HL-60 (cell line): ENCODE results near the gene ADCY5.

Source experiments
- DNase-seq, 2 experiments: peaks; one replicate each; pipeline ENCODE4 v3.0.0-alpha.2; 2010 to 2020; ENCODE audit warnings: low read depth in 1 of 2, low spot score in 1 of 2
- H3K27ac ChIP-seq: fragments of 250-450 bp; sonication (Bioruptor Pico); replicated peaks from 2 replicates; pipeline ENCODE4 v1.5.1; 2020; ENCODE audit warnings: mild to moderate bottlenecking, moderate library complexity
- H3K27me3 ChIP-seq: fragments of 250-450 bp; sonication (Bioruptor Pico); 2 replicates; pipeline ENCODE4 v1.5.1; 2021; ENCODE audit warnings: mild to moderate bottlenecking, moderate library complexity; ENCODE audit not compliant: insufficient read depth, poor library complexity, severe bottlenecking
- H3K4me3 ChIP-seq: replicated peaks from 2 replicates; pipeline ENCODE4 v1.5.1; 2011; ENCODE audit warnings: mild to moderate bottlenecking, control low read depth, low read length; ENCODE audit not compliant: insufficient read depth
- GABPA ChIP-seq: IDR thresholded peaks from 2 replicates; pipeline ENCODE4 v1.6.1; 2012; ENCODE audit warnings: low read depth
- POLR2AphosphoS5 ChIP-seq: IDR thresholded peaks from 2 replicates; pipeline ENCODE4 v1.6.1; 2012; ENCODE audit warnings: low read depth
- SPI1 ChIP-seq: IDR thresholded peaks from 2 replicates; pipeline ENCODE4 v1.6.1; 2012; ENCODE audit warnings: low read depth, mild to moderate bottlenecking, borderline replicate concordance
- TF ChIP-seq, protein P1 (sequence below): IDR thresholded peaks from one replicate; pipeline ENCODE4 v1.5.1; 2011; ENCODE audit warnings: low read length, control low read depth, inconsistent platforms; ENCODE audit not compliant: insufficient read depth
- TF ChIP-seq, protein P2 (sequence below): IDR thresholded peaks from 2 replicates; pipeline ENCODE4 v1.6.1; 2012; ENCODE audit warnings: low read depth; ENCODE audit not compliant: insufficient replicate concordance

ADCY5 gene

DNA sequence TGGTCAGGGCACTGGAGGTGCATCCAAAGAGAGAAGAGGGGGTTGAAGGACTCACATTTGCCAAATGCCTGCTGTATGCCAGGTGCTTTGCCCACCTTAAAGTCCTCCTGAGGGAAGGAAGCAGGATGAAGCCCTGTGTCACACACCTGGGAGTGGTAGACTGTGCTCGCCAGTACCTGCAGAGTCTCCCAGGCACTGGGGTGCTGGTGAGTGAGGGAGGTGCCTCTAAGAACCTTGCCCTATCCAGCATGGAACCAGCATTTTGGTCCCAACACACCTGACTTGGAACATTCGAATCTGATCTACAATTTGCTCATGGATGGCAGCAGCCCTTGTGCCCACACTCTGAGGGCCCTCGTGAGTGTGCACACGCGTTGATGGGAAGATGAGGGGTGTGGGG, 170.4 kb downstream of the ADCY5 start:
- Histone ChIP-seq H3K4me3 (no peak overlapping the region), H3K27me3 (no peaks in the 10 kb centered on the region), H3K27ac (no peak overlapping the region)
- no peak for DNase-seq
- TF ChIP-seq, protein P1, sequence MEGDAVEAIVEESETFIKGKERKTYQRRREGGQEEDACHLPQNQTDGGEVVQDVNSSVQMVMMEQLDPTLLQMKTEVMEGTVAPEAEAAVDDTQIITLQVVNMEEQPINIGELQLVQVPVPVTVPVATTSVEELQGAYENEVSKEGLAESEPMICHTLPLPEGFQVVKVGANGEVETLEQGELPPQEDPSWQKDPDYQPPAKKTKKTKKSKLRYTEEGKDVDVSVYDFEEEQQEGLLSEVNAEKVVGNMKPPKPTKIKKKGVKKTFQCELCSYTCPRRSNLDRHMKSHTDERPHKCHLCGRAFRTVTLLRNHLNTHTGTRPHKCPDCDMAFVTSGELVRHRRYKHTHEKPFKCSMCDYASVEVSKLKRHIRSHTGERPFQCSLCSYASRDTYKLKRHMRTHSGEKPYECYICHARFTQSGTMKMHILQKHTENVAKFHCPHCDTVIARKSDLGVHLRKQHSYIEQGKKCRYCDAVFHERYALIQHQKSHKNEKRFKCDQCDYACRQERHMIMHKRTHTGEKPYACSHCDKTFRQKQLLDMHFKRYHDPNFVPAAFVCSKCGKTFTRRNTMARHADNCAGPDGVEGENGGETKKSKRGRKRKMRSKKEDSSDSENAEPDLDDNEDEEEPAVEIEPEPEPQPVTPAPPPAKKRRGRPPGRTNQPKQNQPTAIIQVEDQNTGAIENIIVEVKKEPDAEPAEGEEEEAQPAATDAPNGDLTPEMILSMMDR = no peak

DNA sequence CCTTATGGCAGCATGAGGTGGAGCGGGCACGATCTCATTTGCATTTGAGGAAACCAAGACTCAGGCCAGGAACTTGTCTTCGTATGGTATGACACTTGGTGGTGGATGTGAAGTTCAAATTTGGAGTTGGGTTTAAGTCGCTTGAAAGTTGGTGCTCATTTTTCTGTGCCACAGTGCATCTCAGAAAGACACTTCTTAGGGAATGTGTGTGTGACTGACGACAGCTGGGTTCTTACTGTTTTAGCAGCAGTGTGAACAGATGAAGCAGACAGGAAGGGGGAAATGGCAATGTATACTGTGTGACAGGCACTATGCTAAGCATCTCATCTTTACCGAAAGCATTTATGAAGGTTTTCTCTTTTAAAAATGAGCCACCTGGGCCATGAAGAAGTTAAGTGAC, 171.8 kb downstream of the ADCY5 start:
- no peak for DNase-seq
- H3K27me3 ChIP-seq = no peaks in the 10 kb centered on the region
- no peak for TF ChIP-seq SPI1
- no peak for TF ChIP-seq POLR2AphosphoS5
- TF ChIP-seq, protein P1 = no peak
- no peak overlapping the region for H3K27ac ChIP-seq
- H3K4me3 ChIP-seq = no peak overlapping the region

DNA sequence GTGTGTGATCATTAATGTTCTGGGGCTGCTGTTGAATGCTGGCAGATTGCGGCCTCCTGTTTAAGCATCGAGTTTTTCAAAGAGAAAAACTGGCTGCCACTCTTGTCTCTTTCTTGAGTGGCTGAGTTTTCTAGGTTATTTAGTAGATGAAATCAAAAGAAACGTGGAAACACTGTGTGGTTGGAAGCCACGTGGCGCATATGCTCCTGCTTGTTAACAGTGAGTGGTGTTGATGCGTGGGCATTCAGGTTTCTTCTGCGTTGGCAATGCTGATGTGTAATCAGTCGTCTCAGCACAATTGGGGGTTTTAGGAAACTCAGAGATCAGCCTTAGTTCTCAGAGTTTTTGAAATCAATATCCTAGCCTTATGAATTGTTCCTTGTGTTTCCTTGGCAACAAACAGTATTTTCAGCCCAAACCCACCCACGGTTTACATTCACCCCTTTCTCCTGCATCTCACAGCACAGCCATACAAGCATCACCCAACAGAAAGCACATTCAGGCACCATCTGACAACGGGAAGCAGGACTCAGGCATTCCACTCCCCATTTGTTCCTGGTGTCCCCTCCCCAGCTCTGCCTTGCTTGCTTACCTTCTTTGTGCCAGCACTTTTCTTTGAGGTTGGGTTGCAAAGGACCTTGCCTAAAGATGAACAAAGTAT, 172.4 kb downstream of the ADCY5 start:
- no peak for DNase-seq
- Histone ChIP-seq H3K27me3 (no peaks in the 10 kb centered on the region), H3K4me3 (no peak overlapping the region), H3K27ac (no peak overlapping the region)
- TF ChIP-seq, protein P2, sequence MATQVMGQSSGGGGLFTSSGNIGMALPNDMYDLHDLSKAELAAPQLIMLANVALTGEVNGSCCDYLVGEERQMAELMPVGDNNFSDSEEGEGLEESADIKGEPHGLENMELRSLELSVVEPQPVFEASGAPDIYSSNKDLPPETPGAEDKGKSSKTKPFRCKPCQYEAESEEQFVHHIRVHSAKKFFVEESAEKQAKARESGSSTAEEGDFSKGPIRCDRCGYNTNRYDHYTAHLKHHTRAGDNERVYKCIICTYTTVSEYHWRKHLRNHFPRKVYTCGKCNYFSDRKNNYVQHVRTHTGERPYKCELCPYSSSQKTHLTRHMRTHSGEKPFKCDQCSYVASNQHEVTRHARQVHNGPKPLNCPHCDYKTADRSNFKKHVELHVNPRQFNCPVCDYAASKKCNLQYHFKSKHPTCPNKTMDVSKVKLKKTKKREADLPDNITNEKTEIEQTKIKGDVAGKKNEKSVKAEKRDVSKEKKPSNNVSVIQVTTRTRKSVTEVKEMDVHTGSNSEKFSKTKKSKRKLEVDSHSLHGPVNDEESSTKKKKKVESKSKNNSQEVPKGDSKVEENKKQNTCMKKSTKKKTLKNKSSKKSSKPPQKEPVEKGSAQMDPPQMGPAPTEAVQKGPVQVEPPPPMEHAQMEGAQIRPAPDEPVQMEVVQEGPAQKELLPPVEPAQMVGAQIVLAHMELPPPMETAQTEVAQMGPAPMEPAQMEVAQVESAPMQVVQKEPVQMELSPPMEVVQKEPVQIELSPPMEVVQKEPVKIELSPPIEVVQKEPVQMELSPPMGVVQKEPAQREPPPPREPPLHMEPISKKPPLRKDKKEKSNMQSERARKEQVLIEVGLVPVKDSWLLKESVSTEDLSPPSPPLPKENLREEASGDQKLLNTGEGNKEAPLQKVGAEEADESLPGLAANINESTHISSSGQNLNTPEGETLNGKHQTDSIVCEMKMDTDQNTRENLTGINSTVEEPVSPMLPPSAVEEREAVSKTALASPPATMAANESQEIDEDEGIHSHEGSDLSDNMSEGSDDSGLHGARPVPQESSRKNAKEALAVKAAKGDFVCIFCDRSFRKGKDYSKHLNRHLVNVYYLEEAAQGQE = no peak
- TF ChIP-seq POLR2AphosphoS5 = no peak
- TF ChIP-seq GABPA = no peak
- no peak for TF ChIP-seq SPI1
- TF ChIP-seq, protein P1 = no peak

DNA sequence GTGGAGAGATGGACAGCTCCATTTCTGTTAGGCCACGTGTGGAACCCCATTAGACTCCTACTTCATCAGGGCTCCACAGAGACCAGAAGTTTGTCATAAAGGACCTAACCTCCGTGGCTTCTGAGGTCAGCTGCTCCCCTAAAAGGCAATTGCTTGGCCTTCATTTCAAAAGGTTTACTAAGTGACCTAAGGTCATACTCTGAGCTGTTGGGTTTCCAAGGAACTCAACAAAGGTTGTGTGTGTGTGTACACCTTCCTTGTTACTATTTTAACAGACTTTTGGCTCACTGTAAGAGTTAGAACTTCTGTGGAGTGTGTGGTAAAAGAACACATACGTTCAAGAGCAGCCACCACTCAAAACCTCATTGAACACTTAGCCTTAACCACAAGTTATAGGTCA, 173.2 kb downstream of the ADCY5 start:
- H3K27ac ChIP-seq = no peak overlapping the region
- no peak for DNase-seq
- TF ChIP-seq, protein P1 = no peak
- TF ChIP-seq POLR2AphosphoS5 (no peak), SPI1 (no peak), GABPA (no peak)
- TF ChIP-seq, protein P2 = no peak

More for the DNA sequence above, 173.2 kb downstream of the ADCY5 start:
- H3K27me3 ChIP-seq = no peaks in the 10 kb centered on the region
- no peak overlapping the region for H3K4me3 ChIP-seq
